ENCODE measurements around the gene EIF4G1. TPM values are rescaled to one million over a fixed set of nuclear protein-coding genes. Genes with fewer than 3 reads are reported as not detected.

Gene EIF4G1
- total RNA-seq, 2 donors from 2014 or later: 263 to 524 TPM

DNA sequence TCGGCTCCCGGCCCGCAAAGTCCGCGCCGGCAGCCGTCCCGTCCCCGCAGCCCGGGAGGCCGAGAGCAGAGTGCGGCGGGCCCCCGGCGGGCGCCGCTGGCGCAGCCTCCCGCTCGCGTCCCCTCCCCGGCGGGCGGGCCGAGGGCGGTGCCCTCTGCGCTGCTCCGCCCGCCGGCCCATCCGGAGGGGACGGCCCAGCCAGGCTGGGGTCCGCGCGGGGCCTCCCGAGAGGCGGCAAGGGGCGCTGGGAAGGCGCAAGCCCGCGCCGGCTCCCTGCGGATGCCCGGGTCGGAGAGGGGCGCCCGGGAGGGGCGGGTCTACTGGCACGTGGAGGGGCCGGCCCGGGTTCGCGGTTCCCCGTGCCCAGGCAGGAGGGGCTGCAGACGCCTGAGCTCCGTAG lies 47.1 kb downstream of the EIF4G1 start, which contains the start of the genes CLCN2 and POLR2H:
Gene CLCN2, minus strand, starts transcription at position 74 of the 400 bp plus-strand sequence. CDS start 126 bp downstream, outside the sequence.
Gene POLR2H, plus strand, starts transcription at position 179 of the 400 bp plus-strand sequence. CDS start 1,783 bp downstream, outside the sequence.
- no peak for TF ChIP-seq CTCF (IDR thresholded peaks at IDR 0.05)
- peak within 1 kb of the TSS; percentile 99 for H3K27ac ChIP-seq
- no peaks in the 10 kb centered on the region for H3K27me3 ChIP-seq
- no peaks in the 10 kb centered on the region for H3K36me3 ChIP-seq
- intact Hi-C loops (cut with DNase I): no loop called here
- H3K9ac ChIP-seq (ENCODE audit: low read depth in 2 of 2, low read length in 2 of 2): peak within 1 kb of the TSS; percentile 99
- no peaks in the 10 kb centered on the region for H3K9me3 ChIP-seq
- DNase-seq: peak; percentile 57
- H3K4me3 ChIP-seq: peak within 1 kb of the TSS; percentile 87
- peaks cover 10% of the 10 kb centered on the region for H3K4me1 ChIP-seq

DNA sequence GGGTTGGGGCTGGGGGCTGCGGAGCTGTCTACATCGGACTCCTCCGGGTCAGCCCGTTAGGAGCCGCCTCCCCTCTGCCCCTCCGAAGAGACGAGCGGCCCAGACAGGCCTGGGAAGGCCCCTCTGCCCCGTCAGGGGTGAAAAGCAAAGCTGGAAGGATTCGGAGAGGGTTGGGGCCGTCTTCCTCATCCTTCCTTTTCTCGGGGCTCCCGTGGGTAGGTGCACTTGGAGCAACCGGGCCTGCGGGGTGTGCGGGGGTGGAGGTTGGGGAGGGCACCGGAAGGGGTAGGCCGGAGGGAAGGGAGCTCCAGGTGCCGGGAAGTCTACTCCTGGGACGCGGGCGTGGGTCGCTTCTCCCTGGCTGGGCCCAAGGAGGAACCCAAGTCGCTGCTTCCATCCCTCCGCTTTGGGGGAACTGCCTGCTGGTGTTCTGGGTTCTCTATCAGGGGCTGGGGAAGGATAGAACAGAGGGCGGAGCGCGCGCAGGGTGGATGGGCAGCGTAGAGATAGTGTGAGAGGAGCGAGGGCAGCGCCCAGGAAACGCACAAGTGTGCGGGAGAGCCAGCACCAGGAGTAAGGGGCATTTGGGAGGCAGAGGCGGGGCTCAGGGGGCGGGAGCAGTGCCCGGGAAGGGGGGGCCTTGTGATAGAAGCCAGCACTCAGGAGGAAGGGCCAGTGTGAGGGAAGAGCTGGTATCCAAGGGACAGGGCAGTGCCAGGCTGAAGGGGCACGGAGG lies 47.7 kb downstream of the EIF4G1 start:
- intact Hi-C loops (cut with DNase I): no loop called here
- no peak for TF ChIP-seq CTCF (IDR thresholded peaks at IDR 0.05)
- Histone ChIP-seq H3K27me3 (no peaks in the 10 kb centered on the region), H3K4me1 (peaks cover 10% of the 10 kb centered on the region), H3K27ac (peak overlapping the region; percentile 99), H3K36me3 (no peaks in the 10 kb centered on the region), H3K4me3 (peak overlapping the region; percentile 87), H3K9me3 (no peaks in the 10 kb centered on the region), H3K9ac (ENCODE audit: low read depth in 2 of 2, low read length in 2 of 2) (peak overlapping the region; percentile 99)
- peak; percentile 82 for DNase-seq

- intact Hi-C loops (cut with DNase I): no loop called here
- peaks cover 10% of the 10 kb centered on the region for H3K4me1 ChIP-seq
Measured at GRCh38 chr3:184362668-184363546, 48.5 kb downstream of the EIF4G1 start.

GRCh38 chr3:184366619-184367289 lies 52.3 kb downstream of the EIF4G1 start:
- intact Hi-C loops (cut with DNase I): no loop called here
- no peak for TF ChIP-seq CTCF (IDR thresholded peaks at IDR 0.05)
- Histone ChIP-seq H3K27ac (no peak overlapping the region), H3K9me3 (no peaks in the 10 kb centered on the region), H3K36me3 (peaks cover 6% of the 10 kb centered on the region), H3K4me1 (peaks cover 6% of the 10 kb centered on the region), H3K9ac (ENCODE audit: low read depth in 2 of 2, low read length in 2 of 2) (no peak overlapping the region), H3K4me3 (no peak overlapping the region), H3K27me3 (no peaks in the 10 kb centered on the region)
- no peak for DNase-seq

More at GRCh38 chr3:184362668-184363546, 48.5 kb downstream of the EIF4G1 start:
- Histone ChIP-seq H3K36me3 (peaks cover 2% of the 10 kb centered on the region), H3K27me3 (no peaks in the 10 kb centered on the region), H3K9ac (ENCODE audit: low read depth in 2 of 2, low read length in 2 of 2) (peak overlapping the region; percentile 99), H3K27ac (peak overlapping the region; percentile 99), H3K4me3 (peak overlapping the region; percentile 87), H3K9me3 (no peaks in the 10 kb centered on the region)
- peak; percentile 97 for DNase-seq
- peak; percentile 30 for TF ChIP-seq CTCF (IDR thresholded peaks at IDR 0.05)

DNA sequence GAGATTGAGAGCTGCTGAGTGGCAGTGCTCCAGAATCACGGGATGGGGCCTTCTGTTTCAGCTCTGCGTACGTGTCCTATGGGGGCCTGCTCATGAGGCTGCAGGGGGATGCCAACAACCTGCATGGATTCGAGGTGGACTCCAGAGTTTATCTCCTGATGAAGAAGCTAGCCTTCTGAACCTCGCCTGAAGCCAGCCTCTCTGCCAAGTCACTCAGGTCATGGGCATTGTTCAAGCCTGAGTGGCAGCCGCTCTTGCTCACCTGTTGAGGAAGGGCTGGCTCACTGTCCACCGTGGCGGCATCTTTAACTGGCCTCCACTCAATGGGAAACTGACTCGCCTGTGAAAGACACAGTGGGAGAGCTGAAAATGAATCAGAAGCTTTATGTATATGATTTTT lies 53.7 kb downstream of the EIF4G1 start:
- Histone ChIP-seq H3K9me3 (no peaks in the 10 kb centered on the region), H3K27ac (no peak overlapping the region), H3K36me3 (peaks cover 6% of the 10 kb centered on the region), H3K4me3 (no peak overlapping the region), H3K27me3 (no peaks in the 10 kb centered on the region), H3K4me1 (peaks cover 6% of the 10 kb centered on the region), H3K9ac (ENCODE audit: low read depth in 2 of 2, low read length in 2 of 2) (no peak overlapping the region)
- intact Hi-C loops (cut with DNase I): no loop called here
- DNase-seq: no peak
- TF ChIP-seq CTCF (IDR thresholded peaks at IDR 0.05): no peak
